Cardiac fibroblast (primary cell): Measurements from ENCODE around the gene CH25H.

Experiments used
- DNase-seq, 2 donors: peaks; one replicate each; pipeline versions ENCODE4 v3.0.0 to v3.0.0-alpha.2; 2010; ENCODE audit warnings: low read depth in 2 of 2
- H3K4me3 ChIP-seq, 2 donors: replicated peaks in 1 of 2; 1 replicate in 1 of 2; 2 replicates in 1 of 2; pipeline ENCODE4 v1.5.1; 2011; ENCODE audit warnings: low read depth in 2 of 2, low read length in 2 of 2, mild to moderate bottlenecking in 2 of 2, moderate library complexity in 1 of 2
- TF ChIP-seq, protein P1 (sequence below): IDR thresholded peaks from one replicate; pipeline ENCODE4 v1.5.1; 2011; ENCODE audit warnings: low read depth, mild to moderate bottlenecking, low read length, inconsistent platforms

The CH25H gene

DNA sequence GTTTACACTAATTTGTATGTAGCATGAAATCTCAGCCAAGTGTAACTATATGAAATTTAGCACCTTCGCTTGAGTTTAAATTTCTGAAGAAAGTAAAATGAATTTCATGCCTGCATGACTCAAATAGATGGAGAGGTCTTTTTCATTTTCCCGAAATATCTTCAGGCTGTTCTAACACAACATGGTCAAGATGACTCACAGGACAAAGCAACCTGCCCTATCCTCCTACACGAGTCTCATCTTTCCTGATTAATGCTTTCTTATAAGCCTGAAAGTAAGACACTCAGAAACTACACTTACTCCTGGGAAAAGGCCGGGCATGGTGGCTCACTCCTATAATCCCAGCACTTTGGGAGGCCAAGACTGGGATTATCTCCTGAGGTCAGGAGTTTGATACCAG, 41.2 kb downstream of the CH25H start:
- DNase-seq = peak in 1 of 2 donors; percentile 54
- TF ChIP-seq, protein P1, sequence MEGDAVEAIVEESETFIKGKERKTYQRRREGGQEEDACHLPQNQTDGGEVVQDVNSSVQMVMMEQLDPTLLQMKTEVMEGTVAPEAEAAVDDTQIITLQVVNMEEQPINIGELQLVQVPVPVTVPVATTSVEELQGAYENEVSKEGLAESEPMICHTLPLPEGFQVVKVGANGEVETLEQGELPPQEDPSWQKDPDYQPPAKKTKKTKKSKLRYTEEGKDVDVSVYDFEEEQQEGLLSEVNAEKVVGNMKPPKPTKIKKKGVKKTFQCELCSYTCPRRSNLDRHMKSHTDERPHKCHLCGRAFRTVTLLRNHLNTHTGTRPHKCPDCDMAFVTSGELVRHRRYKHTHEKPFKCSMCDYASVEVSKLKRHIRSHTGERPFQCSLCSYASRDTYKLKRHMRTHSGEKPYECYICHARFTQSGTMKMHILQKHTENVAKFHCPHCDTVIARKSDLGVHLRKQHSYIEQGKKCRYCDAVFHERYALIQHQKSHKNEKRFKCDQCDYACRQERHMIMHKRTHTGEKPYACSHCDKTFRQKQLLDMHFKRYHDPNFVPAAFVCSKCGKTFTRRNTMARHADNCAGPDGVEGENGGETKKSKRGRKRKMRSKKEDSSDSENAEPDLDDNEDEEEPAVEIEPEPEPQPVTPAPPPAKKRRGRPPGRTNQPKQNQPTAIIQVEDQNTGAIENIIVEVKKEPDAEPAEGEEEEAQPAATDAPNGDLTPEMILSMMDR = no peak
- H3K4me3 ChIP-seq = no peak overlapping the region

DNA sequence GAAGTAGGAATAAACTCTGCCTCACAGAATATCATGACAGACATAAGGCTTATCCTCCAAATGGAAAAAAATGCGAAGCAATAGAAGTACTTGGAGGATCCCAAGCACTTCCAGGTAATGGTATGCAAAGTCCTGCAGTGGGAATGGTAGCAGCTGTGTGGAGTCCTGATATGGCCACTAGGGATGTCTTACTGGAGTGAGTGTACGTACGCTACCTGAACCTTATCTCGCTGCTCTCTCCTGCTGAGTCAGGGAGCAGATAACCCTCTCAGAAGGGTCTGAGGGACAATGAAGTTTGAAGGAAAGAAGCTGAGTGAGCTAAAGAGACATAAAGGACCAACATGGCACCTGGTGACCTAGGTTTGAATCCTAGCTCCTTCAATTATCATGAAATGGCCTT, 42.2 kb downstream of the CH25H start:
- no peak for DNase-seq
- TF ChIP-seq, protein P1 = no peak
- no peak overlapping the region for H3K4me3 ChIP-seq

DNA sequence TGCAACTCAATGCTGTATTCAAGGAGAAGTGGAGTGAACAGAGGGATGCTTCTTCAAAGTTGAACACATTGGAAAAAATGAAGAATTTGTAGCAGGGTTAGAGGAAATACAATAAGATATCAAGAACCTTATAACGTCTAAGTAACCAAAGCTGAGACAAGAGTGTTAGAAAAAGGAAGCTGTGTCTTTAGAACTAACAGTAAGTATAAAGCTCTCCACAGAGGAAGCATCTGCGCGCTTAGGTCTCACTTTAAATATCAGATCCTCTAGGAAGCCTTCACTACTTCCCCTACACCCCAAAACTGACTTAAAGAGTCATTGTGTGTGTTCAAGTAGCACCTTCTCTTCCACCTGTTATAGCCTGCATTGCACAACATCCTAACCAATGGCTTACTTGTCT, 43.0 kb downstream of the CH25H start:
- H3K4me3 ChIP-seq = no peak overlapping the region
- DNase-seq = no peak
- TF ChIP-seq, protein P1 = no peak

DNA sequence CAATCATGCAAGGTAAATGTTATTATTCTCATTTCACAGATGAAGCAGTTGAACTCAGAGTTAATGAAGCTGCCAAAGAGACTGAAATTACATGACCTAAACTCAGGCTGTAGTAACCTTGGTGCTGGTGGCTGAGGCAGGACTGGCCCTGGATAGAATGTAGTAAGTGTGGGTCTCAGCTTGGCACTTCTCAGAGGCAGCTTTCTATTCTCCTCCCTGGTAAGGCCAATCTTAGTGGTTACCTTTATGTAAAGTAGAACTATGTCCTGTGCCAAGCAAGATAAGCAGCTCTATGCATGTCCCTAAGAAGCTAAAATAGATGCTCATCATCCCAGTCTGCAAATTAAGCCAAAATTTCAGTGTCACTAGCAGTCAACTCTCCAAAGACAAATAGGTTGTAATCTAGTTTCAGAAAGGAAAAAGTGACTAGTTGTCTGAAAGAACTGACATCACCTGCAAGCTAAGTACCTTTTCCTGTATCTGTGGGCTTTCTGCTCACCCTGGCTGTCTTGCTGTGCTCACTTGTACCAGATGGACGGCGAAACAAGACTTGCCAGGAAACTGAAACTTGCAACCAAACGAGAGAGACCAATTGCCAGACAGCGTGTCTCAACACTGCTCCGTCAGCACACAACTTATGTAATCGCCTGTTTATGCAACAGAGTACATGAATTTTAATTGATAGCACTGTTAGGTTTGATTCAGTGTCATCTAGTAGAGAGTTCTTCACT, 43.7 kb downstream of the CH25H start:
- no peak overlapping the region for H3K4me3 ChIP-seq
- peak; percentile 24 to 43 for DNase-seq
- TF ChIP-seq, protein P1 = no peak

DNA sequence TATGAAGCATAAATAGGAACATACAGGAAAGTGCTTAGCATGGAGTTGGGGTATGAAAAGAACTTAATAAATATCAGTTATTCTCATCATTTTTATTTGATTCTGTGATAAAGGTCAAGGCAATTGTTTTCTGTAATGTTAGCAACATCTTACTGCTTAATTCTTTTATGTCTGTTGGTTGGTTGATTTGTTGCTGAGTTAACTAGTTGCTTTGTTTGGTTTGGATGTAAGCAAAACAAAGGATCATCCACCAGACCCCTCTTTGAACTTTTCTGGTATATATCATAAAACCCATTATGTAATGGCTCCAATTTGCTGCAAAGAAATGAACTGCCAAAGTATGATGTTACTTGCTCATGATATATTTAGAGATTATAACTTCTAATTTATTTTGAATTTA, 44.5 kb downstream of the CH25H start:
- H3K4me3 ChIP-seq = no peak overlapping the region
- TF ChIP-seq, protein P1 = no peak
- DNase-seq = no peak

DNA sequence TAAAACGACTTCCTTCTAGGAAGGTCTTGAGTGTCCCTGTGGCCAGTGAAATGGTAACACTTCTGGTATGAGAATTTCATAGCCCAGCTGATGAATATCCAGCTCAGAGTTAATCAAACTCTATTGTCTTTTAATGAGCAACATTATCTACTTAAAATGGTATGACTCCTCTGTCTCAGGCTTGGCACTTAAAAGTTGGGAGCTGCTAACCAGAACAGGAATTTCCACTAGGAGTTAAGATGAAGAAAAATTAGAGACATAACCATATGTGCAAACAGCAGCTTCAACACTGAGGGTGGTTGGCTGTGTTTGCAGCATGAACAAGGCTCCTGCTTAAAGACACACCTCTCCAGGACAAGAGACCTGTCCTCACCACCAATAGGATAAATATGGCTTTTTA, 46.8 kb downstream of the CH25H start:
- DNase-seq = no peak

More for the DNA sequence above, 46.8 kb downstream of the CH25H start:
- H3K4me3 ChIP-seq = no peak overlapping the region
- TF ChIP-seq, protein P1 = no peak
